ENCODE measurements around the gene KCNE1. TPM values are rescaled to one million over a fixed set of nuclear protein-coding genes. Genes with fewer than 3 reads are reported as not detected.

Gene KCNE1
- total and polyA plus RNA-seq, 2 experiments from 2014 or later = 0.48 to 1.1 TPM

GRCh38 chr21:34513129-34513675 lies 1.2 kb upstream of the KCNE1 start:
- 87% methylated on average over 2 of the region's 2 CpGs for WGBS (ENCODE audit: low lambda C conversion rate, missing lambda C conversion rate)
- Histone ChIP-seq H3K9me2 (replicated peaks; ENCODE audit: insufficient read depth) (no peaks in the 10 kb centered on the region), H3K4me1 (ENCODE audit: insufficient read depth) (peaks cover 4% of the 10 kb centered on the region), H3K4me3 (no peak overlapping the region), H4K20me1 (ENCODE audit: insufficient read depth, poor library complexity, severe bottlenecking) (no peaks in the 10 kb centered on the region), H3K4me2 (no peak overlapping the region), H3K36me3 (replicated peaks; ENCODE audit: insufficient read depth, low read depth) (no peaks in the 10 kb centered on the region), H3K27me3 (no peaks in the 10 kb centered on the region), H3K9me3 (ENCODE audit: low read depth) (no peaks in the 10 kb centered on the region), H3K27ac (no peak overlapping the region), H3K79me2 (no peaks in the 10 kb centered on the region), H2AFZ (no peak overlapping the region)
- TF ChIP-seq EZH2 (IDR thresholded peaks at IDR 0.05; ENCODE audit: borderline replicate concordance) = no peak
- TF ChIP-seq EZH2phosphoT487 (IDR thresholded peaks at IDR 0.05; ENCODE audit: low read depth, severe bottlenecking, unreplicated experiment) = no peak
- TF ChIP-seq, protein P1, sequence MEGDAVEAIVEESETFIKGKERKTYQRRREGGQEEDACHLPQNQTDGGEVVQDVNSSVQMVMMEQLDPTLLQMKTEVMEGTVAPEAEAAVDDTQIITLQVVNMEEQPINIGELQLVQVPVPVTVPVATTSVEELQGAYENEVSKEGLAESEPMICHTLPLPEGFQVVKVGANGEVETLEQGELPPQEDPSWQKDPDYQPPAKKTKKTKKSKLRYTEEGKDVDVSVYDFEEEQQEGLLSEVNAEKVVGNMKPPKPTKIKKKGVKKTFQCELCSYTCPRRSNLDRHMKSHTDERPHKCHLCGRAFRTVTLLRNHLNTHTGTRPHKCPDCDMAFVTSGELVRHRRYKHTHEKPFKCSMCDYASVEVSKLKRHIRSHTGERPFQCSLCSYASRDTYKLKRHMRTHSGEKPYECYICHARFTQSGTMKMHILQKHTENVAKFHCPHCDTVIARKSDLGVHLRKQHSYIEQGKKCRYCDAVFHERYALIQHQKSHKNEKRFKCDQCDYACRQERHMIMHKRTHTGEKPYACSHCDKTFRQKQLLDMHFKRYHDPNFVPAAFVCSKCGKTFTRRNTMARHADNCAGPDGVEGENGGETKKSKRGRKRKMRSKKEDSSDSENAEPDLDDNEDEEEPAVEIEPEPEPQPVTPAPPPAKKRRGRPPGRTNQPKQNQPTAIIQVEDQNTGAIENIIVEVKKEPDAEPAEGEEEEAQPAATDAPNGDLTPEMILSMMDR (IDR thresholded peaks at IDR 0.05; ENCODE audit: poor library complexity) = no peak
- no peak for DNase-seq (ENCODE audit: low spot score)

- no peaks in the 10 kb centered on the region for H3K27me3 ChIP-seq
- no peaks in the 10 kb centered on the region for H3K9me3 ChIP-seq (ENCODE audit: low read depth)
- no peaks in the 10 kb centered on the region for H3K36me3 ChIP-seq (replicated peaks; ENCODE audit: insufficient read depth, low read depth)
- no peaks in the 10 kb centered on the region for H3K9me2 ChIP-seq (replicated peaks; ENCODE audit: insufficient read depth)
- DNase-seq (ENCODE audit: low spot score) = no peak
- no peak overlapping the region for H2AFZ ChIP-seq
- H3K27ac ChIP-seq = peak overlapping the region; percentile 44
- no peaks in the 10 kb centered on the region for H4K20me1 ChIP-seq (ENCODE audit: insufficient read depth, poor library complexity, severe bottlenecking)
- 82% methylated on average over 5 of the region's 5 CpGs for WGBS (ENCODE audit: low lambda C conversion rate, missing lambda C conversion rate)
- H3K4me1 ChIP-seq (ENCODE audit: insufficient read depth) = peaks cover 4% of the 10 kb centered on the region
- H3K4me3 ChIP-seq = no peak overlapping the region
- no peaks in the 10 kb centered on the region for H3K79me2 ChIP-seq
- H3K4me2 ChIP-seq = no peak overlapping the region
- no peak for TF ChIP-seq EZH2phosphoT487 (IDR thresholded peaks at IDR 0.05; ENCODE audit: low read depth, severe bottlenecking, unreplicated experiment)
Observed at GRCh38 chr21:34511181-34511580, 829 bp downstream of the KCNE1 start.

DNA sequence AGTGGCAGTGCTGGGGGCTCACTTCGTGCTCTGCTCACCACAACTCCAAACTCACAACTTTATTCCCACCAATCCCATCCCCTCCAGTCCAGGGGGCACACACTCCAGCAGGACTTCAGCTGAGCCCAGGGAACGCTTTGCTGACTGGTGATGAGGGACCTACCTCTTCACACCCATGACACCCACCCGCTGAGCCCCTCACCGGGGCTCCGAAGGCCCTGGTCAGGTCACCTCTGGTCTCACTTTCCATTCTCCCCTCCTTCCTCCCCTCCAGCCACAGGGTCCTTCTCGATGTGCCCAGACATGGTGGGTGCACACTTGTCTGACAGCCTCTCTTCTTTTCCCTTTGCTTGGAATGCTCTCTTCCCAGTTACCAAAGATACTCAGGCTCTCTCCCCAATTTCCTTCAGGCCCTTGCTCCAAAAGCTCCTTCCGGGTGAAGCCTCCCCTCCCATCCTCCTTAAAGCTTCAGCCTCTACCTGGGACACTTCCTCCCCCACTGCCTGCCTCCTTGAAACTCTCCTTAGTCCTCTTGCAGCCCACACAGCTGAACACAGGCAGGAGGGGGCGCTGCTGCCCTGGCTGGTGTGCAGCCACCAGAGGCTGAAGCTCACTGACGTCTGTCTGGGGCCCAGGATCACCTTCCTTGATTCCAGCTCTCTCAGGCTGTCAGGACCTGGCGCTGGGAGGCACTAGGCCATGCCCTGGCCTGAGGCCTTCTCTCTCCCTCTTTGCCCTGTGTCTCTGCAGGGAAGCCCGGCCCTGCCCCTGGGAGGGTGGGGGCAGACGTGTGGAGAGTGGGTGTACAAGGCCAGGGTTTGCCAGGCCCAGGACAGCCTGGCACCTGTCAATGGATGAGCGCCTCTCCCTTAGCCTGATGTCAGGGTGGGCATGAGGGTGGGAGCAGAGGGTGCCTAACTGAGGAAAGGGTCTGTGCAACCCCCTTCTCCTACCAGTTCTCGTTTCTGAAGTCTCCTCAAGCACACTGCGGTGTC lies 1.6 kb downstream of the KCNE1 start:
- H3K27ac ChIP-seq = peak overlapping the region; percentile 44
- peaks cover 4% of the 10 kb centered on the region for H3K4me1 ChIP-seq (ENCODE audit: insufficient read depth)
- TF ChIP-seq EZH2phosphoT487 (IDR thresholded peaks at IDR 0.05; ENCODE audit: low read depth, severe bottlenecking, unreplicated experiment) = no peak
- TF ChIP-seq, protein P1 (IDR thresholded peaks at IDR 0.05; ENCODE audit: poor library complexity) = peak; percentile 65
- DNase-seq (ENCODE audit: low spot score) = peak; percentile 87
- H3K79me2 ChIP-seq = no peaks in the 10 kb centered on the region
- H3K36me3 ChIP-seq (replicated peaks; ENCODE audit: insufficient read depth, low read depth) = no peaks in the 10 kb centered on the region
- H3K27me3 ChIP-seq = no peaks in the 10 kb centered on the region
- no peaks in the 10 kb centered on the region for H4K20me1 ChIP-seq (ENCODE audit: insufficient read depth, poor library complexity, severe bottlenecking)
- no peak overlapping the region for H3K4me2 ChIP-seq
- no peak overlapping the region for H2AFZ ChIP-seq
- H3K4me3 ChIP-seq = no peak overlapping the region
- H3K9me3 ChIP-seq (ENCODE audit: low read depth) = no peaks in the 10 kb centered on the region
- WGBS (ENCODE audit: low lambda C conversion rate, missing lambda C conversion rate) = 79% methylated on average over 13 of the region's 15 CpGs
- no peaks in the 10 kb centered on the region for H3K9me2 ChIP-seq (replicated peaks; ENCODE audit: insufficient read depth)

- Histone ChIP-seq H3K4me1 (ENCODE audit: insufficient read depth) (peaks cover 4% of the 10 kb centered on the region), H3K9me2 (replicated peaks; ENCODE audit: insufficient read depth) (no peaks in the 10 kb centered on the region), H4K20me1 (ENCODE audit: insufficient read depth, poor library complexity, severe bottlenecking) (no peaks in the 10 kb centered on the region), H3K79me2 (no peaks in the 10 kb centered on the region), H3K27ac (no peak overlapping the region), H3K4me3 (no peak overlapping the region), H3K36me3 (replicated peaks; ENCODE audit: insufficient read depth, low read depth) (no peaks in the 10 kb centered on the region), H3K4me2 (no peak overlapping the region), H3K9me3 (ENCODE audit: low read depth) (no peaks in the 10 kb centered on the region), H2AFZ (no peak overlapping the region), H3K27me3 (no peaks in the 10 kb centered on the region)
- no peak for DNase-seq (ENCODE audit: low spot score)
- TF ChIP-seq EZH2phosphoT487 (IDR thresholded peaks at IDR 0.05; ENCODE audit: low read depth, severe bottlenecking, unreplicated experiment) = no peak
- no peak for TF ChIP-seq EZH2 (IDR thresholded peaks at IDR 0.05; ENCODE audit: borderline replicate concordance)
- TF ChIP-seq, protein P1 (IDR thresholded peaks at IDR 0.05; ENCODE audit: poor library complexity) = no peak
- WGBS (ENCODE audit: low lambda C conversion rate, missing lambda C conversion rate) = 94% methylated on average over 4 of the region's 4 CpGs
Observed at GRCh38 chr21:34509151-34509550, 2.9 kb downstream of the KCNE1 start.

All from hepatocyte (in vitro differentiated cells).